Gastroesophageal sphincter (tissue), 3 donors: Measurements from ENCODE around the gene OTOGL.

Source experiments
- CTCF ChIP-seq, 4 experiments: fragments of 200-600 bp in 2 of 4; fragments of 450-650 bp in 2 of 4; sonication (generic) in 1 of 4; IDR thresholded peaks; one replicate each; pipeline ENCODE4 v1.5.1; 2017 to 2019; ENCODE audit warnings: antibody characterized with exemption in 4 of 4, mild to moderate bottlenecking in 2 of 4, moderate library complexity in 2 of 4
- POLR2AphosphoS5 ChIP-seq: sonication (generic); formaldehyde crosslinking; IDR thresholded peaks from one replicate; pipeline ENCODE4 v1.6.1; 2017; ENCODE audit warnings: antibody characterized with exemption

GRCh38 chr12:80264386-80264785 lies 165.0 kb downstream of the OTOGL start:
- TF ChIP-seq POLR2AphosphoS5 = no peak
- no peak for TF ChIP-seq CTCF (IDR thresholded peaks at IDR 0.05)
